22Rv1 (cell line): ENCODE results near the gene SMPDL3A.

Experiments
- H3K27ac ChIP-seq: fragments of 450-650 bp; 2 replicates; pipeline ENCODE4 v1.5.1; 2017
- CTCF ChIP-seq: fragments of 450-650 bp; IDR thresholded peaks from 2 replicates; pipeline ENCODE4 v1.5.1; 2017; ENCODE audit warnings: mild to moderate bottlenecking
- ZFX ChIP-seq: fragments of 450-650 bp; IDR thresholded peaks from 2 replicates; pipeline ENCODE4 v1.6.1; 2017; ENCODE audit warnings: antibody characterized with exemption, borderline replicate concordance

The SMPDL3A gene

GRCh38 chr6:122821095-122821494, 32.0 kb downstream of the SMPDL3A start:
- TF ChIP-seq ZFX = no peak
- no peak for TF ChIP-seq CTCF
- H3K27ac ChIP-seq = no peak overlapping the region

GRCh38 chr6:122825163-122825562, 36.1 kb downstream of the SMPDL3A start:
- H3K27ac ChIP-seq = no peak overlapping the region
- TF ChIP-seq CTCF (no peak), ZFX (no peak)

- no peak overlapping the region for H3K27ac ChIP-seq
- TF ChIP-seq CTCF = no peak
- no peak for TF ChIP-seq ZFX
Observed at GRCh38 chr6:122829456-122829855, 40.4 kb downstream of the SMPDL3A start.

- no peak for TF ChIP-seq ZFX
- no peak for TF ChIP-seq CTCF
Observed at GRCh38 chr6:122831511-122831910, 42.5 kb downstream of the SMPDL3A start.

GRCh38 chr6:122832459-122832858, 43.4 kb downstream of the SMPDL3A start:
- H3K27ac ChIP-seq = no peak overlapping the region
- TF ChIP-seq ZFX (no peak), CTCF (no peak)

More at GRCh38 chr6:122831511-122831910, 42.5 kb downstream of the SMPDL3A start:
- no peak overlapping the region for H3K27ac ChIP-seq

- TF ChIP-seq ZFX = no peak
- no peak for TF ChIP-seq CTCF
- H3K27ac ChIP-seq = no peak overlapping the region
Observed at GRCh38 chr6:122833021-122833491, 44.0 kb downstream of the SMPDL3A start.

GRCh38 chr6:122838060-122838780, 49.2 kb downstream of the SMPDL3A start:
- no peak overlapping the region for H3K27ac ChIP-seq
- peak; percentile 77 for TF ChIP-seq CTCF
- no peak for TF ChIP-seq ZFX
